ENCODE data around the gene PALLD. TPM values are rescaled to one million over a fixed set of nuclear protein-coding genes. Genes with fewer than 3 reads are reported as not detected.
A peak's percentile ranks its signal among the peaks of the same experiment; 100 is the strongest.

The PALLD gene
- polyA plus RNA-seq, 1 donor (not counting 4 experiments of a cell fraction or from before 2014, with no cell fraction given): 136 TPM

GRCh38 chr4:168771251-168771650 is 274.4 kb downstream of the PALLD start:
- no peak overlapping the region for H2AFZ ChIP-seq (ENCODE audit: control insufficient read depth, low read length)
- no peaks in the 10 kb centered on the region for H3K9me1 ChIP-seq (ENCODE audit: control insufficient read depth, extremely low read depth, insufficient read depth, low read length)
- no peaks in the 10 kb centered on the region for H4K20me1 ChIP-seq (ENCODE audit: control insufficient read depth, extremely low read depth, insufficient read depth, low read length)
- no peak overlapping the region for H3K27ac ChIP-seq (ENCODE audit: control insufficient read depth, insufficient read depth, low read length)
- no peaks in the 10 kb centered on the region for H3K9me3 ChIP-seq (ENCODE audit: control insufficient read depth, low read depth, low read length)
- no peaks in the 10 kb centered on the region for H3K36me3 ChIP-seq (ENCODE audit: control insufficient read depth in 2 of 2, extremely low read depth in 1 of 2, insufficient read depth in 2 of 2, low read length in 2 of 2)
- DNase-seq (ENCODE audit: low read depth, low spot score) (no peak), FAIRE-seq (no peak)
- H3K4me1 ChIP-seq (ENCODE audit: control insufficient read depth, extremely low read depth, insufficient read depth, low read length): peaks cover 2% of the 10 kb centered on the region
- TF ChIP-seq EZH2 (IDR thresholded peaks at IDR 0.05; ENCODE audit: low read length): no peak
- TF ChIP-seq, protein P1, sequence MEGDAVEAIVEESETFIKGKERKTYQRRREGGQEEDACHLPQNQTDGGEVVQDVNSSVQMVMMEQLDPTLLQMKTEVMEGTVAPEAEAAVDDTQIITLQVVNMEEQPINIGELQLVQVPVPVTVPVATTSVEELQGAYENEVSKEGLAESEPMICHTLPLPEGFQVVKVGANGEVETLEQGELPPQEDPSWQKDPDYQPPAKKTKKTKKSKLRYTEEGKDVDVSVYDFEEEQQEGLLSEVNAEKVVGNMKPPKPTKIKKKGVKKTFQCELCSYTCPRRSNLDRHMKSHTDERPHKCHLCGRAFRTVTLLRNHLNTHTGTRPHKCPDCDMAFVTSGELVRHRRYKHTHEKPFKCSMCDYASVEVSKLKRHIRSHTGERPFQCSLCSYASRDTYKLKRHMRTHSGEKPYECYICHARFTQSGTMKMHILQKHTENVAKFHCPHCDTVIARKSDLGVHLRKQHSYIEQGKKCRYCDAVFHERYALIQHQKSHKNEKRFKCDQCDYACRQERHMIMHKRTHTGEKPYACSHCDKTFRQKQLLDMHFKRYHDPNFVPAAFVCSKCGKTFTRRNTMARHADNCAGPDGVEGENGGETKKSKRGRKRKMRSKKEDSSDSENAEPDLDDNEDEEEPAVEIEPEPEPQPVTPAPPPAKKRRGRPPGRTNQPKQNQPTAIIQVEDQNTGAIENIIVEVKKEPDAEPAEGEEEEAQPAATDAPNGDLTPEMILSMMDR (optimal IDR thresholded peaks at IDR 0.05 in 1 of 3, IDR thresholded peaks at IDR 0.05 in 1 of 3, conservative IDR thresholded peaks at IDR 0.05 in 1 of 3; ENCODE audit: extremely low read depth in 1 of 3, insufficient read depth in 2 of 3, low read length in 3 of 3): peak in 1 of 3 experiments; percentile 30
- no peak overlapping the region for H3K4me3 ChIP-seq (ENCODE audit: control insufficient read depth in 2 of 3, extremely low read depth in 1 of 3, insufficient read depth in 2 of 3, low read depth in 1 of 3, low read length in 3 of 3)
- dilution Hi-C loops (cut with MboI; ENCODE audit: extremely low pct_ligation_motif_present, low sequenced_read_pairs): no loop called here
- no peak overlapping the region for H3K9ac ChIP-seq (ENCODE audit: control insufficient read depth, extremely low read depth, insufficient read depth, low read length)
- no peaks in the 10 kb centered on the region for H3K27me3 ChIP-seq (ENCODE audit: control insufficient read depth, extremely low read depth, insufficient read depth, low read length)
- no peak overlapping the region for H3K4me2 ChIP-seq (ENCODE audit: control insufficient read depth, extremely low read depth, insufficient read depth, low read depth, low read length)
- H3K79me2 ChIP-seq (ENCODE audit: control insufficient read depth, insufficient read depth, low read length): no peaks in the 10 kb centered on the region

DNA sequence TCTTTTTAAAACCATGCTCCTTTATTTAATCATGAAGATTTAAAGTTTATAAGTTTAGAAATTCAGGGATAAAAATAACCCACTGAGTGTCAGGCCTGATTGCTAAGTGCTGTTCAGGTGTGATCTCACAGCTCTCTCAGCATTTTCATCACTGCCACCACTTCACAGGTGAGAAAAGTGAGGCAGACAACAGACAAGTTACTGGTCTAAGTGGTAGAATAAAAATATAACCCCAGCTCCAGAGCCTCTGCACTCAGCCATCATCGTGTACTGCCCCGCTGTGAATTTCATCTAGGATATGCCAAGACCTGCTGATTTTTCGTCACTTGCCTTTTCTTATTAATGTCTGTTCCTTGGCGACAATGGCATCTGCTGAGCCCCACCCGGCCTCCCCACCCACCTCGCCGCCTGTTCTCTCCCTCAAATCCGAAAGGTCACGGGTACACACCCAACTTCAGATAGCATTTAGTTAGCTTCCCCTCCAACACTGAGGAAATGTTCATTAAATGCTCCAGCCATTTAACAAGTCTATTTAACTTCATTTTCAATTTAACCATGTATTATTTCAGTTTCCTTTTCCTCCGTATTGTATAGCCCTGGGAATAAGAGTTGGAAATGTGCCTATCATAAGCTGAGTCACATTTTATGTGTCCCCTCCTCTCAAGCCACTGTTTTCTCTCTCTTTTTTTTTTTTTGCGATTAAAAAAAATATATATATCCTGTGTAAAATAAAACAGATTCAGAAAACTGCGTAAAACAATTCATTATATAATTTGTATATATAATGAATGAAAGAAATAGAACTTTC is 276.7 kb downstream of the PALLD start:
- Histone ChIP-seq H3K79me2 (ENCODE audit: control insufficient read depth, insufficient read depth, low read length) (no peaks in the 10 kb centered on the region), H3K27me3 (ENCODE audit: control insufficient read depth, extremely low read depth, insufficient read depth, low read length) (no peaks in the 10 kb centered on the region), H3K36me3 (ENCODE audit: control insufficient read depth in 2 of 2, extremely low read depth in 1 of 2, insufficient read depth in 2 of 2, low read length in 2 of 2) (no peaks in the 10 kb centered on the region), H3K27ac (ENCODE audit: control insufficient read depth, insufficient read depth, low read length) (no peak overlapping the region), H4K20me1 (ENCODE audit: control insufficient read depth, extremely low read depth, insufficient read depth, low read length) (no peaks in the 10 kb centered on the region), H3K4me3 (ENCODE audit: control insufficient read depth in 2 of 3, extremely low read depth in 1 of 3, insufficient read depth in 2 of 3, low read depth in 1 of 3, low read length in 3 of 3) (no peak overlapping the region), H2AFZ (ENCODE audit: control insufficient read depth, low read length) (no peak overlapping the region), H3K4me2 (ENCODE audit: control insufficient read depth, extremely low read depth, insufficient read depth, low read depth, low read length) (no peak overlapping the region), H3K9me1 (ENCODE audit: control insufficient read depth, extremely low read depth, insufficient read depth, low read length) (no peaks in the 10 kb centered on the region), H3K9me3 (ENCODE audit: control insufficient read depth, low read depth, low read length) (no peaks in the 10 kb centered on the region), H3K4me1 (ENCODE audit: control insufficient read depth, extremely low read depth, insufficient read depth, low read length) (no peaks in the 10 kb centered on the region), H3K9ac (ENCODE audit: control insufficient read depth, extremely low read depth, insufficient read depth, low read length) (no peak overlapping the region)
- TF ChIP-seq EZH2 (IDR thresholded peaks at IDR 0.05; ENCODE audit: low read length): no peak
- TF ChIP-seq, protein P1 (optimal IDR thresholded peaks at IDR 0.05 in 1 of 3, IDR thresholded peaks at IDR 0.05 in 1 of 3, conservative IDR thresholded peaks at IDR 0.05 in 1 of 3; ENCODE audit: extremely low read depth in 1 of 3, insufficient read depth in 2 of 3, low read length in 3 of 3): no peak
- dilution Hi-C loops (cut with MboI; ENCODE audit: extremely low pct_ligation_motif_present, low sequenced_read_pairs): no loop called here
- DNase-seq (ENCODE audit: low read depth, low spot score) (no peak), FAIRE-seq (no peak)

Data from keratinocyte (primary cell).